HG02970 (cell line): Measurements from ENCODE around the gene ATXN2L.
"Not testable (repeated sequence)": the region's sequence is repeated elsewhere in the genome, so short reads cannot be mapped to it uniquely, and the experiment has no call there.

Experiments used
- ATAC-seq: cut with Tn5 transposase; IDR thresholded peaks from one replicate; pipeline ENCODE4 v1.9.1; 2021; ENCODE audit warnings: mild to moderate bottlenecking, moderate library complexity, moderate number of reproducible peaks; ENCODE audit not compliant: unreplicated experiment, low FRiP score

ATXN2L gene

GRCh38 chr16:28869201-28869600 lies 46.4 kb downstream of the ATXN2L start:
- no peak for ATAC-seq

DNA sequence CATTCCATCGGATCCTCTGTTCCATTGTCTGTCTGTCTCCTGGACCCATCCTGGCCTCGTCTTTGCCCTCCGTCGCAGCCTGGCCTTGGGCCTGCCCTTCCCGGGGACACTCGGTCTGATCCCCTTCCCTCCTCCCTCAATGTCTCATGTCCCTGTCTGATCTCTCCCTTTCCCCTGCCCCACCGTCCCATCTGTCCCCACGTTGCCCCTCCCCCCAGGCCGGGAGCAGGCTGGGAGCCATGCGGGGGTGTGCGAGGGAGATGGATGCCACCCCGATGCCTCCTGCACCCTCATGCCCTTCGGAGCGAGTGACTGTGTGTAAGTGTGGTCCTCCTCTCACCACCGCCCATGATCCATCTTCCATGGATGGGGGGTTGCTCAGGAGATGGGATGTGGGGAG lies 50.2 kb downstream of the ATXN2L start:
- ATAC-seq: no peak

DNA sequence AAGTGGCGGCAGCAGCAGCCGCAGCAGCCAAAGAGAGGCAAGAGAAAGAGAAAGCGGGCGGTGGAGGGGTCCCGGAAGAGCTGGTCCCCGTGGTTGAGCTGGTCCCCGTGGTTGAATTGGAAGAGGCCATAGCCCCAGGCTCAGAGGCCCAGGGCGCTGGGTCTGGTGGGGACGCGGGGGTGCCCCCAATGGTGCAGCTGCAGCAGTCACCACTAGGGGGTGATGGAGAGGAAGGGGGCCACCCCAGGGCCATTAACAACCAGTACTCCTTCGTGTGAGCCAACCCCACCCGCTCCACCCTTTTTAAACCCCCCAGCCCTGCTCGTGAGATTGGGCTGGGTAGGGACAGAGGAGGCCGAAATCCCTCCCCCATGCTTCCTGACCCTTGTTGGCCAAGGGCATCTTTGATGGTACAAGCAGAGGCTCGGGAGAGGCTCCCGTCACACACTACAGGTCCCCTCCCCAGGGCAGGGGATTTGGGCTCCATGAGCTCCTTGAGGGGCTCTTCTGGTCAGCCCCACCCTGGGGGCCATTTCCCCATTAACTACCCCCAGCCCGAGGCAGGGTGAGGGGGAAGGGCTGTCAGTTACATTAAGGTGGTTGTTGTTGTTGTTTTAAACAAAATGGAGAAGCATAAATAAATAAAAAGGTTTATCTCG lies 50.9 kb downstream of the ATXN2L start:
- no peak for ATAC-seq

GRCh38 chr16:28874406-28874805 lies 51.6 kb downstream of the ATXN2L start:
- no peak for ATAC-seq

DNA sequence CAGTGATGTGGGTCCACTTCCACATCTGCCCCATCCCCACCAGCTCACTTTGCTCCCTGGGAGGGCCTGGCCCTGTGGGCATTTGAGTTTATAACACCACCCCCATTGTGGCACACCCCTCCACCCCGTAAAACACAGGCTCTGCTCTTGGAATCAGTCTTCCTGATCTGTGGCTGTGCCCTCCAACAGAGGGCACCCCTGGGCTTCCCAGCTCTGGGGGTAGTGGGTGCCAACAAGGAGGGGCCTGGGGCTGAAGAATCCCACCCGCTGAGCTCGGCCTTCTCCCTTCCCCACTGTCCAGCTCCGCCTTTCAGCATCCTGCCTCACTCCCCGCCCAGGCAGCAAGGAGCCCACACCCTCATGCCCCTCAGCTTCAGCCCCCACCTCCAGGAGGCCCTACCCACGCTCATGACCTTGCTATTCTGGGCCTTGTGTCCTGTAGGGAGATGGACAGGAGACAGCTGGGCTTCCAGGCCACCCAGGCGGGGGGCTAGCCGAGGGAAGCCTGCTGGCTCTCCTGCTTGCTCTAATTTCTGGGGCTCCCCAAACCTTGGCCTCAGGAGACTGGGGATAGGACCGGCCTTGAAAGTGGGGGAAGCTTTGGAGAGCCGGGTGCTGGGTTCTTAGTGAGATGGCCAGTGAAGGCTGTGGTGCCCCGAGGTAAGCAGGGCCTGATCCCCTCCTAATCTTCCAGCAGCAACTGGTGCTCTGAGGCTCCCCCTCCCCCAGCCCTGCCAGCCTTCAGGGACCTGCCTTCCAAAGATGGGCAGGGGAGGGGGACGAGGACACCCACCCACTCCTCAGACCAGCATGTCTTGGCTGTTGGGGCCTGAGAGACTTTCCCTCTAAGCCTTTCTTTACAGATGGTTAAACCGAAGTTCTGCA lies 52.6 kb downstream of the ATXN2L start:
- no peak for ATAC-seq

DNA sequence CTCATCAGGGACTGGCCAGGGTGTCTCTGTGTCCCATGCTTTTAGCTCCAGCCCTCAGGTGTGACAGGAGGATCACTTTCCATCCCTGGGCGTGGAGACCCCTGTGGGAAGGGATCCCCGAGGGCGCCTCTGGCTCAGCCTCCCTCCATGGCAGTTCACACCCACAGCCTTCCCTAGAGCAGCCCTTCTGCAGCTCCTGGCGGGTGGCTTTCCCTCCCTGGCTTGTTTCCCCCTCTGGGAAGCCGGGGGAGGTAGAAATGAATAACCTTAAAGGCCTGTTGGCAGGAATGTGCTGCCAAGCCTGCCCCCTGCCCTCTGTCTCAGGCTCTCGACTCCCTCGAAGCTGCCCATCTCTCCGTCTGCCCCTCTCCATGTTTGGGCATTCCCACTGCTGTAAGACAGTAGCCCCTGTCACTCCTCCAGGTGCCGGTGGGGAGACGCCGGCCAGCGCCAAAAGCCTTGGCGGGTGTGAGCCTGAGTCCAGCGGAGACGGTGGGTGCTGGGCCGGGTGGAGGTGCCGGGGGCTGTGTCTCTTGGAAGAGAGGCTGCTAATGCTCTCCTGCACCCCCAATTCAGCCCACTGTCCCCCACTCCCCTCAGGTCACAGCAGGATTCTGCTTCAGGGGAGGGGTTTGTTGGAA lies 53.3 kb downstream of the ATXN2L start:
- ATAC-seq: no peak

DNA sequence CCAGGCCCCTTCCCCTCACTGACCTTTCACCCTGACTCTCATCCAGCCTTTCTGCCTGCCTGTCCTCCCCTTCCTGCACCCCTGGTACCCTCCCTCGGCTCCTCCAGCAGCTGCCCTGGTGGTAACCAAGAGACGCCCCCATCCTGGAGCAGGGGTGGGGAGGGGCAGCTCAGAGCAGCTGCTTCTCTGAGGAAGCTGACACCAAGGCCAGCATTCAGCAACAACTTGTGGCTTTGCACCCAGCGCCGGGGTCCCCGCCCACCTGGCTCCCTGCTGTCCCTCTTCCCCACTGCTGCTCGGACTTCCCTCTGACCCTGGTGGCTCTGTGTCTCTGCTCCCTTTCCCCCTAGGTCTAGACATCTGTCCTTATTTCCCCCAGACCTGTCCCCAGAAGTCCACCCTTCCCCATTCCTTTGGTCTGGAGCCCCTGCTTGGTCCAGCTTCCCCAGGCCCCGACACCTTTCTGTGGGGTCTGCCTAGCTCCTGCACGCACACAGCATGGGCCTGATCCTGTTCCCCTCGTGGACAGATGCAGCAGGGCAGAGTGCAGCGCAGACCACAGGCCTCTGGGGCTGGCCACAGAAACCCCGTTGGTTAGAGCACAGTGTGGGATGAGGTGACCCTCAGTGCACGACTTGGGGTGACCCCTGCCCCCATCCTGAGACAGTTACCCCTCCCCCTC lies 54.3 kb downstream of the ATXN2L start:
- no peak for ATAC-seq

GRCh38 chr16:28877655-28878000 lies 54.8 kb downstream of the ATXN2L start:
- no peak for ATAC-seq

DNA sequence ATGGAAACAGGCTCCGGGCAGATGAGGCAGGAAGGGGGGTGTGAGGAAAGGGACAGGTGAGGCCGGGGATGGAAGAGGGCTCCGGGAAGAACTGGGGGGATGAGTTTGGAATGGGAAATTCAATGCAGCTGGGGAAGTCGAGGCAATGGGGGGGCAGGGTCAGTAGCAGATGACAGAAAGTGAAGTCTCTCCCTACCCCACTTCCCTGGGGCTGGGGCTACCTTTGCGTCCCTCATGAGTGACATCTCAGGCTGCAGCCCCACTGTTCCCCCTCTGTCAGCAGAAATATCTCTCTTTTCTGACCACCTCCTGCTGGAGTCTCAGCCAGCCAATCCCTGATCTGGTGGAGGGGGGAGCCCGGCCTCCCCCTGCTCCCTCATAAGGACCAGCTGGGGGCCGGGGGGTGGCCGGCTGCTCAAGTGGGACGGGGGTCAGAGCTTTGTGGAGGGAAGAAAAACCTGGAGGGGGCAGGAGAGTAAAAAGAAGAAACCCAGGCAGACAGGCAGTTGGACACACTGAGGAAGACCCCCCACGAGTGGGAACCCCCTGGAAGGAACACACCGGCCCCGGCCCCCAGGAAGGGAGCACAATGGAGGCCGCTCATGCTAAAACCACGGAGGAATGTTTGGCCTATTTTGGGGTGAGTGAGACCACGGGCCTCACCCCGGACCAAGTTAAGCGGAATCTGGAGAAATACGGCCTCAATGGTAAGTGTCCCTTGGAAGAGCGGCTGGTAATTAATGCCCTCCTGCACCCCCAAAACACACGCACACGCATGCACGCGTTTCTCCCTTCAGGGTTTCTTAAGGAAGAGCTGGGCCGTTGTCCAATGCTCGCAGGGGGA lies 55.5 kb downstream of the ATXN2L start, which contains the start of gene ATP2A1:
Gene ATP2A1, plus strand, starts transcription at position 406 of the 844 bp plus-strand sequence. Its CDS starts 184 bp downstream, at position 590.
- no peak for ATAC-seq

- peak; percentile 29 for ATAC-seq
Measured at GRCh38 chr16:28879261-28879840, 56.6 kb downstream of the ATXN2L start.

- peak; percentile 87 for ATAC-seq
Measured at GRCh38 chr16:28879841-28880588, 57.2 kb downstream of the ATXN2L start.

GRCh38 chr16:28880589-28880915 lies 57.8 kb downstream of the ATXN2L start:
- no peak for ATAC-seq

DNA sequence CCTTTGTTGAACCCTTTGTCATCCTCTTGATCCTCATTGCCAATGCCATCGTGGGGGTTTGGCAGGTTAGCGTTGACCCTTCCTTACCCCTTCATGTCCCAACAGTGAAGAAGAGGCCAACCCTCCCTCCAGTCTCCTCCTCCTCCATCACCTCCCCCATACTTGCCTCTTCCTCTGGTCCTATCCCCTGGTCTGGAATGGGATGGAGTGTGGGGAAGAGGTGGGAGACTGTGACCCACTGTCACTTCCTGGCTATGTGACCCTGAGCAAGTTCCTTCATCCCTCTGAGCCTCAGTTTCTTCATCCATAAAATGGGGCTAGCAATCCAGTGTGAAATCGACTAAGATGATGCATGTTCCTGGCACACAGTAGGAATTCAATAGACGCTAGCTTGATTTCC lies 58.2 kb downstream of the ATXN2L start:
- ATAC-seq: no peak

DNA sequence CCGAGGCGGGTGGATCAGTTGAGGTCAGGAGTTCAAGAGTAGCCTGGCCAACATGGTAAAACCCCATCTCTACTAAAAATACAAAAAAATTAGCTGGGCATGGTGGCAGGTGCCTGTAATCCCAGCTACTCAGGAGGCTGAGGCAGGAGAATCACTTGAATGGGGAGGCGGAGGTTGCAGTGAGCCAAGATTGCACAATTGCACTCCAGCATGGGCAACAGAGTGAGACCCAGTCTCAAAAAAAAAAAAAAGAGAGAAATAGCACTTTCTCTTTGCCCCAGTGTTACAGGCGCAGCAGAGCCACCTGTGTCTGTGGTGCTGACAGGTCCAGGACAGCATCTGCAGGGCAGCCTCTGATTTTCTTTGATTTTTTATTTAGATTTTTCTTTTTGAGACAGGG lies 58.8 kb downstream of the ATXN2L start:
- not testable (repeated sequence) for ATAC-seq

- no peak for ATAC-seq
Measured at GRCh38 chr16:28882551-28883160, 59.9 kb downstream of the ATXN2L start.

- ATAC-seq: no peak
Measured at GRCh38 chr16:28883221-28883996, 60.6 kb downstream of the ATXN2L start.

DNA sequence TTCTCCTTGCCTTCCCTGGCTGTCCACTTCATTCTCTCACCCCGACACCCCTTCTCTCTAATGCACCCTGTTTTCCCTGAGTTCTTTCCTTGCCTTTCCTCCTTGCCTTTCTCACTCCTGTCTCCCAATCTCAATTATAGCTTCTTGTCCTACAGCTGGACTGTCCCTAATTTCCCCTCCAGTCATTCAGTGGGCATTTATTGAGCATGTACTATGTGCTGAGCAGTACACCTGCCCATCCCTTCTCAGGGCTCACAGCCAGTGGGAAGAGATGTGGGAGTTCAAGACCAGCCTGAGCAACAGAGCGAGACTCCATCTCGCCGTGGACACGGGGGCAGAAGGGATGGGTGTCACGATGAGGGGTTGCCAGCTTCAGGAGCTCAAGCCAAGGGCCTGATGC lies 61.2 kb downstream of the ATXN2L start:
- no peak for ATAC-seq
